ENCODE data around the gene TAF11L4.

DNA sequence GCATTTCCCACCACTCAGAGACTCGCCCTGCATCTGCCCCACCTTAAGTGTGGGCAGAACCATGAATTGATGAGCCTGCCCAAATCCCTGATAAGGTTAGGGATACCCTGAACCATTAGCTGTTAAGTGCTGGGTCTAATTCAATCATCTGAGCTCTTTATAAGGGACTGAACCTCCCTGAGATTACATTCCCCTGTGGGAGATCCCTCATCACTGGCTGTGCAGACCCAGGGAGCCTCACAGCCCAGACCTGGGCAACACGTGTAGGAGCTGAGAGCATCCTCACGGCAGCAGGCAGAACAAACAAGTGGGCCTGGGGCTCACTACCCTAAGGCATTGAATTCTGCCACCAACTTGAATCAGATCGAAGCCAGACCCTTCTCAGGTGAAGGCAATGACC, 24.2 kb upstream of the TAF11L4 start:
- TF ChIP-seq, protein P1, sequence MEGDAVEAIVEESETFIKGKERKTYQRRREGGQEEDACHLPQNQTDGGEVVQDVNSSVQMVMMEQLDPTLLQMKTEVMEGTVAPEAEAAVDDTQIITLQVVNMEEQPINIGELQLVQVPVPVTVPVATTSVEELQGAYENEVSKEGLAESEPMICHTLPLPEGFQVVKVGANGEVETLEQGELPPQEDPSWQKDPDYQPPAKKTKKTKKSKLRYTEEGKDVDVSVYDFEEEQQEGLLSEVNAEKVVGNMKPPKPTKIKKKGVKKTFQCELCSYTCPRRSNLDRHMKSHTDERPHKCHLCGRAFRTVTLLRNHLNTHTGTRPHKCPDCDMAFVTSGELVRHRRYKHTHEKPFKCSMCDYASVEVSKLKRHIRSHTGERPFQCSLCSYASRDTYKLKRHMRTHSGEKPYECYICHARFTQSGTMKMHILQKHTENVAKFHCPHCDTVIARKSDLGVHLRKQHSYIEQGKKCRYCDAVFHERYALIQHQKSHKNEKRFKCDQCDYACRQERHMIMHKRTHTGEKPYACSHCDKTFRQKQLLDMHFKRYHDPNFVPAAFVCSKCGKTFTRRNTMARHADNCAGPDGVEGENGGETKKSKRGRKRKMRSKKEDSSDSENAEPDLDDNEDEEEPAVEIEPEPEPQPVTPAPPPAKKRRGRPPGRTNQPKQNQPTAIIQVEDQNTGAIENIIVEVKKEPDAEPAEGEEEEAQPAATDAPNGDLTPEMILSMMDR (IDR thresholded peaks at IDR 0.05): no peak
- no peak for TF ChIP-seq POLR2A (IDR thresholded peaks at IDR 0.05)

All from right lobe of liver (tissue), 4 donors.